ENCODE results near the gene TINAG.
A peak's percentile ranks its signal among the peaks of the same experiment; 100 is the strongest.

The TINAG gene

GRCh38 chr6:54286141-54286540, 22.1 kb upstream of the TINAG start:
- H3K4me3 ChIP-seq (ENCODE audit: low read depth, low read length), result no peak overlapping the region
- TF ChIP-seq CTCF (IDR thresholded peaks at IDR 0.05; ENCODE audit: low read depth, low read length, missing control alignments), result no peak
- DNase-seq (ENCODE audit: low read depth), result no peak

GRCh38 chr6:54288474-54288873, 19.8 kb upstream of the TINAG start:
- no peak overlapping the region for H3K4me3 ChIP-seq (ENCODE audit: low read depth, low read length)
- no peak for TF ChIP-seq CTCF (IDR thresholded peaks at IDR 0.05; ENCODE audit: low read depth, low read length, missing control alignments)
- no peak for DNase-seq (ENCODE audit: low read depth)

GRCh38 chr6:54289426-54289825, 18.8 kb upstream of the TINAG start:
- no peak for TF ChIP-seq CTCF (IDR thresholded peaks at IDR 0.05; ENCODE audit: low read depth, low read length, missing control alignments)

GRCh38 chr6:54291146-54291545, 17.1 kb upstream of the TINAG start:
- DNase-seq (ENCODE audit: low read depth), result no peak
- TF ChIP-seq CTCF (IDR thresholded peaks at IDR 0.05; ENCODE audit: low read depth, low read length, missing control alignments), result no peak
- H3K4me3 ChIP-seq (ENCODE audit: low read depth, low read length), result no peak overlapping the region

More at GRCh38 chr6:54289426-54289825, 18.8 kb upstream of the TINAG start:
- H3K4me3 ChIP-seq (ENCODE audit: low read depth, low read length), result no peak overlapping the region
- no peak for DNase-seq (ENCODE audit: low read depth)

- H3K4me3 ChIP-seq (ENCODE audit: low read depth, low read length), result no peak overlapping the region
- peak; percentile 21 for DNase-seq (ENCODE audit: low read depth)
- no peak for TF ChIP-seq CTCF (IDR thresholded peaks at IDR 0.05; ENCODE audit: low read depth, low read length, missing control alignments)
Observed at GRCh38 chr6:54291738-54292137, 16.5 kb upstream of the TINAG start.

- DNase-seq (ENCODE audit: low read depth), result no peak
- no peak for TF ChIP-seq CTCF (IDR thresholded peaks at IDR 0.05; ENCODE audit: low read depth, low read length, missing control alignments)
- H3K4me3 ChIP-seq (ENCODE audit: low read depth, low read length), result no peak overlapping the region
Observed at GRCh38 chr6:54294965-54295532, 13.2 kb upstream of the TINAG start.

GRCh38 chr6:54299542-54300269, 8.5 kb upstream of the TINAG start:
- no peak overlapping the region for H3K4me3 ChIP-seq (ENCODE audit: low read depth, low read length)
- DNase-seq (ENCODE audit: low read depth), result no peak
- no peak for TF ChIP-seq CTCF (IDR thresholded peaks at IDR 0.05; ENCODE audit: low read depth, low read length, missing control alignments)

All from GM12864 (cell line).